ENCODE data around the gene LCP2. TPM values are rescaled to one million over a fixed set of nuclear protein-coding genes. Genes with fewer than 3 reads are reported as not detected.

Gene LCP2
- total and polyA plus RNA-seq, 2 of the 8 experiments (the other 6 are each of a cell fraction or from before 2014, with no cell fraction given), result 0.26 to 0.33 TPM

- FAIRE-seq (no peak), DNase-seq (ENCODE audit: low read depth in 1 of 2, low spot score in 2 of 2) (no peak)
- no peak overlapping the region for H3K18ac ChIP-seq (ENCODE audit: extremely low read depth, low read length)
- peaks cover 0 to 1% of the 10 kb centered on the region in 2 experiments for H4K20me1 ChIP-seq (replicated peaks in 1 of 2; ENCODE audit: control insufficient read depth in 1 of 2, insufficient read depth in 2 of 2, low read length in 2 of 2)
- no peak overlapping the region for H3K4me3 ChIP-seq (ENCODE audit: extremely low read depth in 1 of 4, insufficient read depth in 2 of 4, low read depth in 3 of 4, low read length in 4 of 4)
- no peak overlapping the region for H2AK5ac ChIP-seq (ENCODE audit: low read depth, low read length)
- H3K9me3 ChIP-seq (ENCODE audit: insufficient read depth in 2 of 2, low read depth in 1 of 2, low read length in 1 of 2), result no peaks in the 10 kb centered on the region
- no peaks in the 10 kb centered on the region for H3K36me3 ChIP-seq (ENCODE audit: control insufficient read depth in 2 of 4, insufficient read depth in 4 of 4, low read length in 3 of 4)
- H3K79me2 ChIP-seq (ENCODE audit: control insufficient read depth in 1 of 2, insufficient read depth in 2 of 2, low read length in 2 of 2), result no peaks in the 10 kb centered on the region
- no peak overlapping the region for H3K4ac ChIP-seq (replicated peaks; ENCODE audit: insufficient read length, low read depth, low read length)
- H4K5ac ChIP-seq (ENCODE audit: insufficient read length, low read depth, low read length), result no peak overlapping the region
- 79% methylated on average over 2 of the region's 2 CpGs; no CpG with 5 or more reads in 1 of the 2 experiments for WGBS, 2 experiments (ENCODE audit: extremely low coverage in 1 of 2, insufficient coverage in 1 of 2, insufficient read length in 1 of 2, insufficient replicate concordance in 2 of 2, low coverage in 1 of 2, low lambda C conversion rate in 2 of 2, missing lambda C conversion rate in 1 of 2)
- TF ChIP-seq SUZ12 (IDR thresholded peaks at IDR 0.05; ENCODE audit: low read length) (no peak), TAF1 (IDR thresholded peaks at IDR 0.05; ENCODE audit: low read depth, low read length) (no peak), CTCF (IDR thresholded peaks at IDR 0.05; ENCODE audit: control extremely low read depth in 1 of 3, insufficient read depth in 1 of 3, low read depth in 1 of 3, low read length in 3 of 3) (no peak), JUN (IDR thresholded peaks at IDR 0.05; ENCODE audit: low read depth, low read length) (no peak), BACH1 (IDR thresholded peaks at IDR 0.05; ENCODE audit: low read length) (no peak)
- no peak overlapping the region for H2BK12ac ChIP-seq (ENCODE audit: low read depth, low read length)
- peaks cover 0 to 10% (median 1%) of the 10 kb centered on the region in 4 experiments; a peak in 3 of 7 replicates for H3K4me1 ChIP-seq (replicated peaks in 1 of 4; ENCODE audit: control insufficient read depth in 3 of 4, insufficient read depth in 4 of 4, low read length in 3 of 4)
- no peak overlapping the region for H3K9ac ChIP-seq (replicated peaks in 1 of 4; ENCODE audit: extremely low read depth in 1 of 4, low read depth in 3 of 4, low read length in 3 of 4)
- H4K91ac ChIP-seq (replicated peaks; ENCODE audit: insufficient read length, low read length), result no peak overlapping the region
- no peak overlapping the region for H2BK5ac ChIP-seq (ENCODE audit: low read depth, low read length)
- no peak overlapping the region for H3K14ac ChIP-seq (ENCODE audit: insufficient read length)
- H2BK20ac ChIP-seq (ENCODE audit: low read length), result no peak overlapping the region
- H2BK120ac ChIP-seq (replicated peaks; ENCODE audit: low read depth, low read length), result no peak overlapping the region
- H3K56ac ChIP-seq (replicated peaks; ENCODE audit: insufficient read length, low read depth, low read length), result no peak overlapping the region
- peaks cover 0 to 19% (median 5%) of the 10 kb centered on the region in 4 experiments; a peak in 5 of 7 replicates for H3K27me3 ChIP-seq (replicated peaks in 1 of 4; ENCODE audit: control insufficient read depth in 3 of 4, extremely low read depth in 1 of 4, insufficient read depth in 3 of 4, low read length in 3 of 4)
- no peak overlapping the region for H3K27ac ChIP-seq (ENCODE audit: low read depth, low read length)
- no peak overlapping the region for H2BK15ac ChIP-seq (ENCODE audit: low read length)
- no peaks in the 10 kb centered on the region for H3K23me2 ChIP-seq (ENCODE audit: low read depth, low read length)
- H3K23ac ChIP-seq (ENCODE audit: insufficient read length), result no peak overlapping the region
- no peak overlapping the region for H4K8ac ChIP-seq (ENCODE audit: extremely low read depth, insufficient read depth, low read length)
- no peaks in the 10 kb centered on the region for H3K79me1 ChIP-seq (ENCODE audit: low read depth, low read length)
- H3K4me2 ChIP-seq (ENCODE audit: insufficient read depth in 1 of 2, low read depth in 2 of 2, low read length in 2 of 2), result no peak overlapping the region
- CTCF ChIA-PET (ENCODE audit: partially characterized antibody), result interaction anchor here (1.0 to 12.7 kb wide), 12 partner anchors 8 to 406 kb away, joined by 3 to 151 read pairs (median 4); partner anchors contain the start of gene INSYN2B
- POLR2A ChIA-PET (ENCODE audit: partially characterized antibody), result no interaction called here
- no peak overlapping the region for H2AFZ ChIP-seq (ENCODE audit: low read length)
Observed at GRCh38 chr5:170219615-170220014, 78.0 kb downstream of the LCP2 start.

All from H1 (cell line).